Cerebellar cortex (tissue), 1 donor: ENCODE results near the gene CCDC146.
A peak's percentile ranks its signal among the peaks of the same experiment; 100 is the strongest.
"Not testable (repeated sequence)": the region's sequence is repeated elsewhere in the genome, so short reads cannot be mapped to it uniquely, and the experiment has no call there.

Experiments
- DNase-seq: peaks from one replicate; pipeline ENCODE4 v3.0.0-alpha.2; 2015; ENCODE audit warnings: low spot score

The CCDC146 gene

GRCh38 chr7:77330169-77330882 lies 207.9 kb downstream of the CCDC146 start:
- DNase-seq, result no peak

- peak; percentile 81 for DNase-seq
These were observed 209.7 kb downstream of the CCDC146 start for GRCh38 chr7:77331938-77332695.

- not testable (repeated sequence) for DNase-seq
These were observed 211.6 kb downstream of the CCDC146 start for GRCh38 chr7:77334039-77334438.

- peak; percentile 3 for DNase-seq
These were observed 213.2 kb downstream of the CCDC146 start for GRCh38 chr7:77335581-77335980.

GRCh38 chr7:77337456-77337990 lies 215.1 kb downstream of the CCDC146 start:
- no peak for DNase-seq

GRCh38 chr7:77338260-77338659 lies 215.8 kb downstream of the CCDC146 start:
- DNase-seq, result no peak

- DNase-seq, result no peak
These were observed 216.6 kb downstream of the CCDC146 start for GRCh38 chr7:77338883-77339629.

- no peak for DNase-seq
These were observed 217.3 kb downstream of the CCDC146 start for GRCh38 chr7:77339726-77340125.
